Measurements from ENCODE around the gene LCAT. TPM values are rescaled to one million over a fixed set of nuclear protein-coding genes. Genes with fewer than 3 reads are reported as not detected.
A peak's percentile ranks its signal among the peaks of the same experiment; 100 is the strongest.

LCAT gene
- total RNA-seq, 6 experiments from 2014 or later: 17.6 to 21.8 (median 19.8) TPM

DNA sequence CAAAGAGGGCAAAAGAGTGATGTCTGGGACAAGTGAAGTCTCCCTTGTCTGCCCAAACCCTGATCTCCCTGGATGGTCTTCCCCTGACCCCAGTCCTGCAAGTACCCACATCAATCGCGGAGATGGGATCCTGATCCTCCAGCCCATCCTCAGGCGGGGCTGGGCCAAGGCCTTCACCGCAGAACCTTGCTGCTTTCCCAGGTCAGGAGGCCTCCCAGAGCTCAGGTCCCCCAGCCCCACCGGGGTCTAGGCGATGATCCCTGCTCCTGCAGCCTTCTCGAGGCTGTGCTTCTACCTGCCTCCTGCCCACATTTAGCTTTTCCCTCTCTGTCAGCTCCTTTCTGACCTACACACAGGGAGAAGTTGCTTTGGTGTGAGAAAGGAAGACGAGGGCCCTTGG is 18.2 kb upstream of the LCAT start:
- no peak overlapping the region for H3K27ac Mint-ChIP-seq
- H3K9me3 Mint-ChIP-seq: no peaks in the 10 kb centered on the region
- peaks cover 73% of the 10 kb centered on the region for H3K4me1 Mint-ChIP-seq (ENCODE audit: low read depth)
- TF ChIP-seq, protein P1, sequence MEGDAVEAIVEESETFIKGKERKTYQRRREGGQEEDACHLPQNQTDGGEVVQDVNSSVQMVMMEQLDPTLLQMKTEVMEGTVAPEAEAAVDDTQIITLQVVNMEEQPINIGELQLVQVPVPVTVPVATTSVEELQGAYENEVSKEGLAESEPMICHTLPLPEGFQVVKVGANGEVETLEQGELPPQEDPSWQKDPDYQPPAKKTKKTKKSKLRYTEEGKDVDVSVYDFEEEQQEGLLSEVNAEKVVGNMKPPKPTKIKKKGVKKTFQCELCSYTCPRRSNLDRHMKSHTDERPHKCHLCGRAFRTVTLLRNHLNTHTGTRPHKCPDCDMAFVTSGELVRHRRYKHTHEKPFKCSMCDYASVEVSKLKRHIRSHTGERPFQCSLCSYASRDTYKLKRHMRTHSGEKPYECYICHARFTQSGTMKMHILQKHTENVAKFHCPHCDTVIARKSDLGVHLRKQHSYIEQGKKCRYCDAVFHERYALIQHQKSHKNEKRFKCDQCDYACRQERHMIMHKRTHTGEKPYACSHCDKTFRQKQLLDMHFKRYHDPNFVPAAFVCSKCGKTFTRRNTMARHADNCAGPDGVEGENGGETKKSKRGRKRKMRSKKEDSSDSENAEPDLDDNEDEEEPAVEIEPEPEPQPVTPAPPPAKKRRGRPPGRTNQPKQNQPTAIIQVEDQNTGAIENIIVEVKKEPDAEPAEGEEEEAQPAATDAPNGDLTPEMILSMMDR (IDR thresholded peaks at IDR 0.05): no peak
- no peak for DNase-seq
- H3K36me3 Mint-ChIP-seq (ENCODE audit: low read depth): peaks cover 56% of the 10 kb centered on the region
- peaks cover 3% of the 10 kb centered on the region; the same call in 1 of the 2 replicates for H3K27me3 Mint-ChIP-seq (ENCODE audit: insufficient read depth)
- H3K4me3 Mint-ChIP-seq: no peak overlapping the region

DNA sequence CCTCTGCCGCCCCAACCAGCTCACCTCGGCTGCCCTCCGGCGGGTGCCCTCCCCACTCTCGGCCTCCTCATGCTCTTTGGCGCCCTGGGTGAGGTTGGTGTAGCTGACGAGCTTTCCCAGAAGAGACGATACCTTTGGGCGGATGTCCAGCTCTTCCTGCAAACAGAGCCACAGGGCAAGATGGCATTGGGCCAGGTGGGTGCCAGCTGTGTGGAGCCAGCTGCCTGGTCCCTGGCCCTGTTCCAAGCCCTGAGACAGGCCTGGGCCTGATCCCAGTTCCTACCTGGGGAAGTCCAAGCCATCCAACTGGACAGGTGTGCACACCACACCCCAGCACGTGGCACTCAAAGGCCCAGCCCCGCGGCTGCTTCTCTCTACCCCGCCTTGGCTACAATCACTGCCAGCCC is 17.6 kb upstream of the LCAT start:
- Mint-ChIP-seq H3K4me1 (ENCODE audit: low read depth) (peaks cover 67% of the 10 kb centered on the region), H3K36me3 (ENCODE audit: low read depth) (peaks cover 52% of the 10 kb centered on the region)
- TF ChIP-seq, protein P1 (IDR thresholded peaks at IDR 0.05): no peak

DNA sequence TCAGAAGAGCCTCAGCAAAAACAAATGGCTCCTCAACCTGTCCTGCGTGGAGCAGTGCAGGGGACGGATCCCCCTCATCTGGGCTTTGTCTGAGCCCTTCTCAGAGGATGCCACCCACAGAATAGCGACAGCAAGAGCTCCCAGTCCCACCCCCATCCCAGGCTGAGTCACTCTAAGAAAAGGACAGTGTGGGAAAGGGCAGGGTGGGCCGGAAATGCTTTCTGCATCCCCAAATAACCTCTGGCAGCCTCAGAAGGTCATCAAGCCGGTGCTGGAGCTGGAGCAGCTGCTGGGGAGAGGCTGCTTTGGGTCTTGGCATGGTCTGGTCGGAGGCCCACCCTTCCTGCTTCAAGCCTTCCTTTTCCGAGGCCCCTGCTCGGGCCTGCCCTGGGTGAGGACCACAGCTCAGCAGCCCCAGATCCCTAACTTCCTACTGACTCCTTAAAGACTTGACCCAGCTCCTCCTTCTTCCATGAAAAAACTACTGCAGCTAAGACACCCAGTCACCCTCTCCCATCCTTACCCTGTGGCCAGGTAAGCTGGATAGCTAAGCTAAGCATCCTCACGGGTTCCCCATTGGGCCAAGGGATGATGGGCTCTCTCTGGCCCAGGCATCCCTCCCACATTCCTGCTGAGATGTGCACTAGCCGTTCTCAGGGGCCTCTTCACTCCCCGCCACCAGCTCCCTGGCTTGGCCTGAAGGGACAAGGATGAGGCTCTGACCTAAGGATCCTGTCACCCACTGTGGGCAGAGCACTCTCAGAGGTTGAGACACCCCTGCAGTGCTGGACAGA is 15.8 kb upstream of the LCAT start:
- H3K4me3 Mint-ChIP-seq: peak overlapping the region; percentile 56
- H3K9me3 Mint-ChIP-seq: no peaks in the 10 kb centered on the region
- DNase-seq: peak; percentile 46
- peaks cover 37% of the 10 kb centered on the region for H3K36me3 Mint-ChIP-seq (ENCODE audit: low read depth)
- peak overlapping the region; percentile 70 for H3K27ac Mint-ChIP-seq
- peaks cover 49% of the 10 kb centered on the region for H3K4me1 Mint-ChIP-seq (ENCODE audit: low read depth)
- TF ChIP-seq, protein P1 (IDR thresholded peaks at IDR 0.05): no peak
- peaks cover 3% of the 10 kb centered on the region; the same call in 1 of the 2 replicates for H3K27me3 Mint-ChIP-seq (ENCODE audit: insufficient read depth)

More for the DNA sequence above, 17.6 kb upstream of the LCAT start:
- Mint-ChIP-seq H3K4me3 (no peak overlapping the region), H3K27ac (no peak overlapping the region), H3K27me3 (ENCODE audit: insufficient read depth) (peaks cover 3% of the 10 kb centered on the region; the same call in 1 of the 2 replicates), H3K9me3 (no peaks in the 10 kb centered on the region)
- DNase-seq: no peak

DNA sequence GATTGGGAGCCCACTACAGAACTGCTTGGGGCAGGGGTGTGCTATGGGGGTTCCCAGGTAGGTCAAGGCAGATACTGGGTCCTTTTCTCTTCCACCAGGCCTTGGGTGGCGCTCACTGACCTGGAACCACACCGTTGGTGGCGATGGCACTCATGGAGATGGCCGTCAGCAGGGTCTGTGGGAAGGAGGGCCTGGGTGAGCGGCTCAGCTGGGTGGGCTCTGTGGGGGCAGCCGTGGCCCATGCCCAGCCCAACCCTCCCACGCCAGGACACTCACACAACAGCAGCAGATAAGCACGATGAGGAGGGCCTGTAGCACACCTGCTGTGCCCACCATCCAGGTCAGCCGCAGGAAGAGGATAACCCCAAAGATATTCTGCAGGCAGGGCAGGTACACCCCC is 13.7 kb upstream of the LCAT start:
- H3K4me1 Mint-ChIP-seq (ENCODE audit: low read depth): peaks cover 37% of the 10 kb centered on the region

DNA sequence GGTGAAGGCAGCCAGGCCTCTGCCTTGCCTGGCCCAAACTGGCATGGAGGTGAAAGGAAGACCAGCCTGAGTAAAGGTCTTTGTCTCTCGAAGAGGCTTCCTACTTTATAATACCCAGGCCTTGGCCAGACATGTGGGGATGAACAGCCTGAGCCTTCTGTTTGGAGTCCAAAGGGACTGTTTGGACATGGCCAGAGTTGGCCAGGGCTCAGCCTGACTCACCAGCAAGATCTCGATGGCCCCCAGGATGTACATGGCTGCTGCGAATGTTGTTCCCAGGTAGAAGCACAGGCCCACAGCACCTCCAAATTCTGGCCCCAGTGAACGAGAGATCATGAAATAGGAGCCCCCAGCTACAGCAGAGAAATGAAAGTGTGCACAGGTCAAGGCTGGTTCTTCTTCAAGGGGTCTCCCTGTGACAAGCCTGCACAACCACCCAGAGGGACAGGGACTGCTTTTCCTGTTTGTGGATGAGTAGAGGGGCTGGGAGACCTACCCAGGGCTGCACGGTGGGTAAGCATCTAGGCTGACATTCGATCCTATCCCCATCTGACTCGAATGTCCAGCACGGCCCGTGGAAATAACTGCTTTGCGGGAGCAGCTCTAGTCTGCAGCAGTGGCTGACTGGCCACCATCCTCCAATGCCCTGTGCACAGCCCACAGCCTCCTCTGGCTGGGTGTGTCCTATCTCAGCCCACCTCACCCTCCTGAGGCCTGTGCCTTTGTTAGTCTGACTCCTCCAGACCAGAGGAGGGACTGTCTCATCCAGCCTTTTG is 10.7 kb upstream of the LCAT start:
- TF ChIP-seq, protein P1 (IDR thresholded peaks at IDR 0.05): no peak
- Mint-ChIP-seq H3K36me3 (ENCODE audit: low read depth) (peaks cover 27% of the 10 kb centered on the region), H3K27ac (no peak overlapping the region), H3K9me3 (no peaks in the 10 kb centered on the region), H3K4me3 (no peak overlapping the region), H3K4me1 (ENCODE audit: low read depth) (peaks cover 10% of the 10 kb centered on the region), H3K27me3 (ENCODE audit: insufficient read depth) (no peaks in the 10 kb centered on the region; the same call in 1 of the 2 replicates)
- DNase-seq: no peak

More for the DNA sequence above, 13.7 kb upstream of the LCAT start:
- Mint-ChIP-seq H3K36me3 (ENCODE audit: low read depth) (peaks cover 37% of the 10 kb centered on the region), H3K9me3 (no peaks in the 10 kb centered on the region), H3K27me3 (ENCODE audit: insufficient read depth) (no peaks in the 10 kb centered on the region), H3K4me3 (no peak overlapping the region), H3K27ac (no peak overlapping the region)
- TF ChIP-seq, protein P1 (IDR thresholded peaks at IDR 0.05): no peak
- DNase-seq: no peak
